WI38 (cell line): Measurements from ENCODE around the gene THRB.

Source experiments
- H3K4me3 ChIP-seq: 2 replicates; pipeline ENCODE4 v1.5.1; 2011; ENCODE audit warnings: low read depth, mild to moderate bottlenecking, control low read depth, low read length
- TF ChIP-seq, protein P1 (sequence below): IDR thresholded peaks from 2 replicates; pipeline ENCODE4 v1.5.1; 2012; ENCODE audit warnings: low read depth, mild to moderate bottlenecking, control low read depth, low read length

Gene THRB

GRCh38 chr3:24254649-24255048 lies 240.0 kb downstream of the THRB start:
- TF ChIP-seq, protein P1, sequence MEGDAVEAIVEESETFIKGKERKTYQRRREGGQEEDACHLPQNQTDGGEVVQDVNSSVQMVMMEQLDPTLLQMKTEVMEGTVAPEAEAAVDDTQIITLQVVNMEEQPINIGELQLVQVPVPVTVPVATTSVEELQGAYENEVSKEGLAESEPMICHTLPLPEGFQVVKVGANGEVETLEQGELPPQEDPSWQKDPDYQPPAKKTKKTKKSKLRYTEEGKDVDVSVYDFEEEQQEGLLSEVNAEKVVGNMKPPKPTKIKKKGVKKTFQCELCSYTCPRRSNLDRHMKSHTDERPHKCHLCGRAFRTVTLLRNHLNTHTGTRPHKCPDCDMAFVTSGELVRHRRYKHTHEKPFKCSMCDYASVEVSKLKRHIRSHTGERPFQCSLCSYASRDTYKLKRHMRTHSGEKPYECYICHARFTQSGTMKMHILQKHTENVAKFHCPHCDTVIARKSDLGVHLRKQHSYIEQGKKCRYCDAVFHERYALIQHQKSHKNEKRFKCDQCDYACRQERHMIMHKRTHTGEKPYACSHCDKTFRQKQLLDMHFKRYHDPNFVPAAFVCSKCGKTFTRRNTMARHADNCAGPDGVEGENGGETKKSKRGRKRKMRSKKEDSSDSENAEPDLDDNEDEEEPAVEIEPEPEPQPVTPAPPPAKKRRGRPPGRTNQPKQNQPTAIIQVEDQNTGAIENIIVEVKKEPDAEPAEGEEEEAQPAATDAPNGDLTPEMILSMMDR, result no peak
- no peak overlapping the region for H3K4me3 ChIP-seq

DNA sequence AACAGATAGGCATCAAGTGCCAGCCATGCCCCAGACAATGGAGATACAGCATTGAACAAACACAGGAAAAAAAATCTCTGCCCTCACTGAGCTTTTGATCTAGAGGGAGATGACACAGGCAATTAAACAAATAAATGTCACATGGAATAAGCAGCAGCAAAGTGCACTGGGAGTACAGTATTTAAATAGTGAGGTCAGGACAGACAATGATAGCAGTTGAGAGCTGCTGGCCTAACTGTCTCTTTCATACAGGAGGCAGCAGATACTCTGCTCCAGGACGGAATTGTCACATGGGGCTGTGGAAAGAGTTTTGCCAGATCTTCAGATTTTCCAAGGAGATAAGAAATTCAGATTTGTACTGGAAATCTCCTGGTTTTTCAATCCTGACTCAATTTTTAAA lies 241.3 kb downstream of the THRB start:
- TF ChIP-seq, protein P1, result no peak

GRCh38 chr3:24249523-24249922 lies 245.1 kb downstream of the THRB start:
- TF ChIP-seq, protein P1, result no peak
- no peak overlapping the region for H3K4me3 ChIP-seq

More for the DNA sequence above, 241.3 kb downstream of the THRB start:
- no peak overlapping the region for H3K4me3 ChIP-seq

- no peak overlapping the region for H3K4me3 ChIP-seq
- TF ChIP-seq, protein P1, result no peak
Measured at GRCh38 chr3:24245056-24245455, 249.6 kb downstream of the THRB start.

- no peak overlapping the region for H3K4me3 ChIP-seq
- TF ChIP-seq, protein P1, result no peak
Measured at GRCh38 chr3:24244491-24244890, 250.2 kb downstream of the THRB start.

DNA sequence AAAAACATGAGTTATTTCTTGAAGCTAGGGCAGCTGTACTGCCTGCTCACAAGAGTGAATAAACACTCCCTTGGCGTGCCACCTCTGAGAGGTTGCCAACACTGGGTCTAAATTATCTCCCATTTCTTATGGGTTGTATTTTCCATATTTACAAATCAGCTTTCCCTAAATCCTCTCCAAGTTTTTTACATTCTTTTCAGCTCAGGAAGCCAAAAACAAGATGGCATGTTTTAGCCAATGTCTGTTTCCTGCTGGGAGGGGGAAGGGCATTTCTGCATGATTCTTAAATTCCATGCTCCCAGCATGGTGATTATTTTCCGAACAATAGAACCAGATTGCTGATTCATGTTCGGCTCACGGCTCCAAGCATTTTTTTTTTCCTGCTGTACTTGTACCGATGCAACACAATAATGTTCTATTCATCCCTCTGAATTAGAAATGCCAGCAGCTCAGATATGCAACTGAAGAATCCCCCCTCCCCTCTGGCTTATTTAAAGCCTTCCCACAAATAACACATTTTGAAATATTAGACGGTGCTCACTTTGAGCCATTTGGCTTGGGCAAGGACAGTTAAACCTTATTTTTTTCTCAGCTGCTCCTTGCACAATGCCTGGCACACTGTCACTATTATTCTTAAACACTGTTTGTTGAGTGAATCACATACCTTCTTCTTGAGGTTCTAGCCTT lies 252.5 kb downstream of the THRB start:
- no peak overlapping the region for H3K4me3 ChIP-seq
- TF ChIP-seq, protein P1, result no peak

GRCh38 chr3:24240306-24240705 lies 254.3 kb downstream of the THRB start:
- no peak overlapping the region for H3K4me3 ChIP-seq
- TF ChIP-seq, protein P1, result no peak
